KG1 (cell line): Measurements from ENCODE around the gene AHSA1.

ENCODE experiments used
- DNase-seq: peaks from one replicate; lab custom pipeline; 2025; lab: John Stamatoyannopoulos, UW

Gene AHSA1

DNA sequence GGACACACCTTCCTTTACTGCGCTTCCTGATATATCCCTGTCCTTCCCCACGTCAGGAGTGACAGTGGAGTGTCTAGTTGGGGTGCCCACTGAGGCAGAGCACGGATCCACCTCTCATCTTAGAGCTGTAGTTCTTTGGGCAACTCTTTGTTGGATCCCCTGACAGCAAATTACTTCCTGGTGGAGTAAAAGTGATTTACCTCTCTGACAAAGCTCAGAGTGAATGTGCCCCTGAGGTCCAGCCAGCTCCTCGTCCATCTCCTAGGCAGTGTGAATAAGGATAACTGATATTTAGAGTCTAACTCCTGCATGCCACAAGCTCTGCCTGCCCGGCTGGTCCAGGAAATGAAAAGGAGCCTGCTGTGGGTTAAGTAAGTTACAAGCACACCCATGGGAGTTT lies 16.0 kb downstream of the AHSA1 start:
- DNase-seq: no peak

DNA sequence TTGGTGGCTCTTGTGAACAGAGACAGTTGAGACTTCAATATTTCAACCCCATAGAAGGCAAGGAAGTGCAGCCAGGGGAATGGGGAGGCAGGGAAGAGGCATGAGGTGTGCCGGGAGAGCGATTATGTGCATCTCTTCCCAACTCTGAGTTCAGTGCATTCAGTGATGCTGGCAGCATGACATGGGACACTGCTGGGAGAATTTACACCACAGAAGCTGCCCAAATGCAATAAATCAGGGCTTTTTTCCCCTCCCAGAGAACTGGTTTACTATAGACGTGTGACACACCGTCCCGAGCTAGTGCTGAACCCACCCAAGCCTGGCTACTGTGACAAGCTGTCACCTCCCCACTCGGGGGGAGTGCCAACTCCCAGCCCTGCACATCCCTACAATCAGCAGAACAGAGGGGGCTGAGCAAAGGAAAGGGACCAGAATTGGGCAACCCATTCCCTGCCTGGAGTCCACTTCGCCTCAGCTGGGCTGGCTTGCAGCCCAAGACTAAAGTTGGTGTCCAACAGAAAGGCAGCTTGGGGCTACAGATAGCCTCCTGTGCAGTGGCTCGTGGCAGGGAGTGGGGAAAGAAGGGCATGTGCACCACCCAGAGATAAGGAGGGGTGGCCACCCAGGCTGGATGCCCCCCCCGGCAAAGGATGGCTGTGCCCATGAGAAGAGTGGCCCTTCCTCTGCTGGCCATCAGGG lies 16.7 kb downstream of the AHSA1 start:
- DNase-seq: no peak

DNA sequence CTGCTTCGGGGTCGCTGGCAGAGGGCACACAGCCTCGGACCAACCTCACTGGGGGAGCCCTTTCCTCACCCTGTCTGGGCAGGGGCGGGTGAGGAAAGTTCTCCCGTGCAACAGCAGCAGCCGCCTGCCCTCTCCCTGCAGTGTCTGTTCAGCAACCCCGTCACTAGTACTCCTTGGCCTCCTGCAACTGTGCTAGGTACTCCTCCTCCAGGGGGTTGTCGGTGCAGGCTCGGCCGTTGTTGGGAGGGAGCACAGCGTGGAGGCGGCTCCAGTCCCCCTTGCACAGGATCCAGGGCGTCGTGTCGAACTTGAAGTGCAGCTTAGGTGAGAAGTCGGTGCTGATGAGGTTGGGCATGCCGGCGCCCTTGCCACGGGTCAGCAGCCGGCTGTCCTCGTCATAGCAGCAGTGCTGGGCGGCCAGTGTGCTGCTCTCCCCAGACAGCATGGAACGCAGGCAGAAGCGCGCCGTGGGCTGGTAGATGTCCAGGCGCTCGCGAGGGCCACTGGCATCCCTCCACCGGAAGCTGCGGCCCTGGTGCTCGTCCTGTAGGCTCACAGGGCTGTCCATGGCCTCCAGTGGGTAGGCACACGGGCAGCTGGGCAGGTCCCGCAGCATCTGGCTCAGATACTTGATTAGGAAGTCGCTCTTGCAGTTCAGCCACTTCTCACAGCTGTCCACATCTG lies 17.7 kb downstream of the AHSA1 start:
- DNase-seq: no peak

DNA sequence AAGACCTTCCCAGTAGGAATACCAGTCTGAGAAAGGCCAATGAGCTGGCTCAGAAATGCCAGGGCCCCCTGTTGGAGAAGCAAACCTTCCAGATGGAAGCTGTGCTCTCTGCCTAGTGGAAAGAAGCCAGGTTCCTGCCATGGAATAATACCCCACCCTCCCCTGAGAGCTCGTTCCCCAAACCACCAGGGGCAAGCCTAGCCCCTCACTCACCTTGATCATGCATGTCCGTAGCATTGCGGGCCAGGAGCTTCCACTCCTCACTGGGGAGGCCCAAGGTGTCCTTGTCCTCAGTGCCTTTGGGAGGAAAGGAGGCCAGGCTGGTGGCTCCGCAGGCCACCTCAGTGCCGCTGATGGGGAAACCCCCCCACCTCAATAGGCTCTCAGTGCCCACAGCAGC lies 20.1 kb downstream of the AHSA1 start:
- no peak for DNase-seq

DNA sequence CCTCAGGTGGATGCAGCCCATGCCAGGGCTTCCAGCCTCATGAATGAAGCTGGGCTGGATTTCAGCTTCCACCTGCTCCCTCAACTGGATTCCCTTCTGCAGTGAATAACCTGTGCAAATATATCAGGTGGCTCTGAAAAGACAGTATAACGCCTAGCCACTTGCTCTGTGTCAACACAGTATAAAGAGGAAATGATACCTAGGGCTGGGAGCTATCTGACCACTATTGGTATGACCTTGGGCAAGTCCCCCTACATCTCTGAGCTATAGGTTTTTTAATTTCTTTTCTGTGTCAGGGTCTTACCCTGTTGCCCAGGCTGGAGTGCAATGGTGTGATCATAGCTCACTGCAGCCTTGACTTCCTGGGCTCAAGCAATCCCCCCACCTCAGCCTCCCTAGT lies 20.9 kb downstream of the AHSA1 start:
- no peak for DNase-seq

DNA sequence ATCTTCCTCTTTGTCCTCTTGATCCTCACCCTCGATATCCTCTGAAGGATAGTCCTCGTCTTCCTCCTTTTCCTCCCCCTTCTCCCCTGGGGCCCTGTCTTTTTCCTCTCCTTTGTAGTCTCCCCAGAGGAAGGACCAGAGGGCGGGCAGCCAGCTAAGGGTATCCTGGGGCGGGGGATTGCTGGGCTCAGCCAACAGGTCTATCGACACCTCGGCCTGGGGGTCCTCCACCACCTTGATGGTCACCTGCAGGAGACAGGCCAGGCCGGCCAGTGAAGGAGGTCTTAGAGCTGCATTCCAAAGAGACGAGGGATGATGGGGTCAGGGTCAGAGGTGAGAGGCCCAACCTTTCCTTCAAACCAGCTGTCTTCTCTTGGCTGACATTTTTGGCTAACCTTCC lies 24.5 kb downstream of the AHSA1 start:
- no peak for DNase-seq

DNA sequence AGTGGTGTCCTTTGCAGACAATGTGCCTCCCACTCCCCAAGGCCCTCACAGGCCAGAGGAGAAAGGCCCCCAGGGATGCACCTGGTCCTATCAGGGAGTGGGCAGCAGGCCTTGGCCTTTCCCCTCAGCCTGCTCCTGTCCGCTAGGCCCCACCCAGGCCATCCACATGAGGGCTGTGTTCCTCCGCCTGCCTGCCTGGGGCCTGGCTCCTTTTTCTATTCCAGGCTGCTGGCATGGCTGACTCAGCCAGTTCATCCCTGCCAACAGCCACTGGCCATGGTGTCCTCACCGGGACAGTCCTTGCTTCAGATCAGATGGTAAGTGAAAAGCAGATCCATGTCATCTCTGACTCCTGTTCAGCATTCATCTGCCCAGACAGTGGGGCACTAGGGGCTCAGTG lies 27.4 kb downstream of the AHSA1 start:
- DNase-seq: no peak

DNA sequence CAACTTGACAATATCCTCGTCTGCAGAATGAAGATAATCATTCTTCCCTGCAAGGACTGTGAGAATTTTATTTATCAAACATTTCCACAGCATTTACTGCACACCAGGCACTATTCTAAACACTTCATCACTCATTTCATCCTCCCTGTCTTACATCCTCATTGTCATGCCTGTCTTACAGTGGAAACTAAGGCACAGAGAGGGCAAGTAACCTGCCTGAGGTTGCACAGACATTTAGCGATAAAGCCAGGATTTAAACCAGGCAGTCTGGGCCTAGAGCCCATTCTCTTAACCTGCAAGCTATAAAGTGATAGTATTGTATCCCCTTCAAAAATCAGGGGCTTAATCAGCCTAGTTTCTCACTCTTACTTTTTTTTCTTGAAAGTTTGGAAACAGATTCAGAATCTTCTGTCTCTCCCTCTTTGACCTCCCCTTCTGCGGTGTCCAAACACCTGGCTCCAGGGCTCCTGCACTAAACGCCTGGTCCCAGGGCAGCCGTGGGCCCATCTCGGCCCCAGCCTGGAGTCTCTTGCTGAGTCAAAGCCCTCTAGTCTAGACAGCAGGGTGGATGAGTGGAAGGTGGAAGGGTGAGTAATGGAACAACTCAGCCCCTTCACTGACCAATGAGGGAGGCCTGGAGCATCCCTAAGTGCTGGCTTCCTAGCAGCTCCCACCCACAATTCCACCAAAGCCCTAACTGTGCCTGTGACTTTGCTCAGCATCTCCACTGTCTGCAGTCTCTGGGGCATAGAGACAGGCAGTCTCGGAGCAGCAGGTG lies 28.2 kb downstream of the AHSA1 start:
- no peak for DNase-seq

DNA sequence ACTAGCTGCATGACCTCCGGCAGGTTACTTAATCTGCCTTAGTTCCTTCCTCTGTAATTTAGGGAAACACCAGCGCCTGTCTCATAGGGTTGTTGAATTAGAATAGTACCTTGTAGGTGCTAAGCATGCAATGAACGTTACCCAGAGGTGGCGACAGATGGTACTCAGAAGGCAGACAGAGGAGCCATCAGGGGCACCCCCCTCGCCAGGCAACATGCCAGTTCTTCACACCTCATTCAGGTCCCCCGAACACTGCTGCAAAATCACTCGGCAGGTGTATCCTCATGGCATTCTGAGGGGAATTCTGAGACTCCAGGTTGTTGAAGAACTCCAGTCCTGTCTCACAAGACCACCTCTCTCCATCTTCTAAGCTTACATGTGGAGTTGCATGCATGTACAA lies 30.7 kb downstream of the AHSA1 start:
- no peak for DNase-seq

DNA sequence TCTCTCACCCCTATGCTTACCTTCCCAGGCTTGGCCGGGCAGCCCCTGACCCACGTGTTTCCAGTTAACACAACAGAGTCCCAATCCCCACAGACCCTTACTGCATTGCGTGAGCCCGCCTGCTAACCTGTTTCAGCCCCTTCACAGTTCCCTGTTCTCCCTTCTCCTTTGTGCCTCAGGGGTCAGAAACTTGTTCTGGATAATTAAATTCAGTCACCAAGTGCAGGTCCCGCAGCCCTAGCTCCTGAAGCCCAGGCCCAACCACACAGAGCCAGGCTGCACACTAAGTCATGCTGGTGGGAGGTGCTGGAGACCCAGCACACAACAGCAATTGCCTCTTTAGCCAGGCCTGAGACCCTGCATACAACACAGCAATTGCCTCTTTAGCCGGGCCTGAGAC lies 31.1 kb downstream of the AHSA1 start:
- DNase-seq: no peak

DNA sequence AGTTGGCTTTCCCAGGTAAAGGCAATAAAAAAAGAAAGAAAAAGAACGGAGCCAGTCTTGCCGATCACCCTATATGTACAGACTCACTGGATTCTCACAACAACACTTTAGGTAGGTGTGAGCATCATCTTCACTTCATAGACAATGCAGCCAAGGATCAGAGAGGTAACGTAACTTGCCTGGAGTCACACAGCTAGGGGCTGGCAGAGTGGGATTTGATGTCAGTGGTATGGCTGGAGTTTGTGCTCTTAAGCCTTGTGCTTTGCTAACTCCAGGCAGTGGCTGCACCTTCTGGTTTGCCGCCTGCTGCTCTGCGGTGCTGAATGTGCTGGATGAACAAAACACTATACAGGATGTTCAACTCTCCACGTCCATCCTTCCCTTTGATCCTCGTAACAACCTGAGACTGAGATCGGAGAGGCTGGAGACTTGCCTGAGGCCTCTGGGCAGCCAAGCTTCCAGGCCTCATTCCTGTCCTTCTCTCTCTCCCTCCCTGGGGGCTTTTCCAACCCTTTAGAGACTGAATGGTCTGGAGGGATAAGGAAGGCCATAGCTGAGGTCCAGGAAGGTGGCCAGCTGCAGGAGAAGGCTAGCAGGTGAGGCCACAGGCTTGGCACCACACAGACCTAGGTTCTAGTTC lies 32.6 kb downstream of the AHSA1 start:
- DNase-seq: no peak

DNA sequence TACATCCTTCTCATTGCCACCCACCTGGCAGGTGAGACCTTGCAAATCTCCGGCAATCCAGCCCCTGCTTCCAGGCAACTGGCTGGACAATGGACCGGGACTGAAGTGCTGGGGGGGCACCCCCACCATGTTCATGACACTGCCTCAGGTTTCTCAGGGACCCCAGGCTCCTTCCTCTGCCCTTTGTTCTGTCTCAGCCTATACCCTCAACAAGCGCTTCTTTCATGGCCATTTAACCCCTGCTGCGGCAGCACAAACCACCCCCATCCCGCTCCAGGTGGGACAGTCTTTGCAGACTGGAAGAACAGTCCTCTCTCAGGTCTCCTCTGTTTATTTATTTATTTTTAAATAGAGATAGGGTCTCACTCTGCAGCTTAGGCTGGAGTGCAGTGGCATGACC lies 33.2 kb downstream of the AHSA1 start:
- DNase-seq: no peak

DNA sequence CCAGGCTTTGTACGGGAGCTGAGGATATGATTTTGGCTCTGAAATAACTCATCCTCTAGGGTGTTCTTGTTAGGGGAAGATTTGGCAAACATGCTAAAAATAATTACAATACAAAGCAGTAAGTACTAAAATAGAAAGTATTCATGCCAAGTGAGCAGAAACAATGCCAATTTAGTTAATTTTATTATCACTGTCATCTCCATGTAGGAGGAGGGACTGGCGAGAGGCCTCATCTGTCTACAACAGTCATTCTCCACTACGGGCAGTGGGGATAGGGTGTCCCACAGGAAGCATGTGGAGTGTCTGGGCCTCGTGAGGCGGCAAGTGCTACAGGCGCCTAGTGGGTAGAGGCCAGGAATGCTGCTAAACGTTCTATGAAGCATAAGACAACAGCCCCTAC lies 37.4 kb downstream of the AHSA1 start:
- DNase-seq: no peak

DNA sequence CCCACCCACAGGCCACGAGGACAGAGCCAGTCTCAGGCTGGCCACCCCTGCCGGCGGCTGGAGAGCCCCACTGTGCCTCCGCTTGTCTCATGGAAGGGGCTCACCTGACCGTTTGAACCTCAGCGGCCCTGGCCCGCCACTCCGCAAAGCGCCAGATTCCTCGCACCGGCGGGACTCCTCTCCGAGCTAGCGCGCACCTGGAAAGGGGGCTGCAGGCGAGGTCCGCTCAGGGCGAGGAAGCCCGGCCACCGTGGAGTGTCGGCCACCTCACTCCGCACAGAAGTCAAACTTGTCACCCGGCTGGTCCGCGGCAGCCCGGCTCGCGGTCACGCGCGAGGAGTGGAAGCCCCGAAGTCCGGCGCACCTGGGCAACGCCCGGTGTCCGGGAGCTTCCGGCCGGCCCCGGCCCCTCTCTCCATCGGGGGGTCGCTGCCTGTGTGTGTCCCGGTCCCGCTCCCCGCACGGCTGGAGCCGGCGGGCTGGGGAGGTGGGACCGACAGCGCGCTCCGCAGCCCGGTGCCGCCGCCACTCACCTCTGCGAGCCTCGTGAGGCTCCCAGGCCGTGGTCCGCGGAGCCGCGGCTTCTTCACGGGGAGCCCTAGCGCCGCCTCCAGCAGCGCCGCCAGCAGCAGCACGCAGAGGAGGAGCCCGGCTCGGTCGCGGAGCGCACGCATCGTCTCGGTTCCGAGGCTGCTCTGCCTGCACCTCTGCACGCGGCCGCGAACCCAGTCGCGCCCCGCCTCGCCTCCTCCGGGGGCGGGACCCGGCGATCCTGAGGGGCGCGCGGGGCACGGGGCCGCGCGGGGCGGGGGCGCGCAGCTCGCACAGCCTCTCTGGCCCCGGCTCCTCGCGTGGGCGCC lies 40.5 kb downstream of the AHSA1 start, which contains the start of gene ISM2:
TSS of gene ISM2 (minus strand) at position 697 of the 860 bp plus-strand sequence. CDS start at position 674, 23 bp downstream.
- no peak for DNase-seq

DNA sequence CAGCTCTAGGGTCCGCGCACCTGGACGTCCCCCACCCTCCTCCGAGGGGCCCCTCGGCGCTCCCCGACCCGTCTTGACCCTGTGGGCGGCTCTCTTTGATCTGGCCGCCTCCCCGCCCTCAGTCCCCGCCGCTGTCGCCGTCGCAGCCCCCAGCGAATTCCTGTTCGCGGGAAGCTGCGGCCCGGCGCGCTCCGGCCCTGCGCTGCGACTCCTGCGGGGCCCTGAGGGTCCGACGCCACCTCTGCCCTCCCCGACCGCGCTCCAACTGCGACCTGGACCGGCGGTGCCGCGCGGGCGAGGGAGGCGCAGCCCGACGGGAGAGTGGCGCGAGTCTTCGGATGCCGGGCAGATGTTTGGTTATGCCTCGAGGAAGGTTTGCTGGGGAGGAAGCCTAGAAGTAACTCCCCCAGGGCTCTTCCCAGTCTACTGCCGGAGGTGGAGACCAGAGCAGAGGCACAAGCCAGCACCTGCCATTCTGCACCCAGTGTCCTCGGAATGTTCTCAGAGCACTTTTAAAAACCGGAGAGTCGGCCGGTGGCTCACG lies 41.2 kb downstream of the AHSA1 start:
- DNase-seq: no peak

DNA sequence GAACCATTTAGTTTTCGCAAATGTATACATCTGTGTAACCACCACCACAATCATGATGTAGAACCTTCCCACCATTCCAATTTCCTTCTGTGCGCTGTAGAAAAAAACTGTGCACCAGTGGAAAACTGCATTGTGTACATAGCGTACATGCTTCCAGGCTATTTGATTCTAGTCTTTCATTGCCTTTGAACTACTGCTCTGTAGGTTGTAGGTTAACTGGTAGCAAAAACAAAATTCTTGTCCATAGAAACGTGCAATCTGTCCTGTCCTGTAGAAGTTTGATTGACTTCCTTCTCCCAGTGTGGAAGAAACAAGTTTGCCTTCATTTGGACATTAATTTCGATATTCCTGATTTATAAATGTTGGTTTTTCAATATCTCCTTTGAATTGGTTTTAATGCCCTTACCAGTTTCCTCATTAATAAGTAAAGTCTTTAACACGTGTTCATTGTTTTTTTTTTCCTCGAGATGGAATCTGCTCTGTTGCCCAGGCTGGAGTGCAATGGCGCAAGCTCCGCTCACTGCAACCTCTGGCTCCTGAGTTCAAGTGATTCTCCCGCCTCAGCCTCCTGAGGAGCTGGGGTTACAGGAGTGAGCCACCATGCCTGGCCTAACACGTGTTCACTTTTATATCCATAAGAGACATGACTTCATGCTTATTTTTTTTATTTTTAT lies 44.4 kb downstream of the AHSA1 start:
- DNase-seq: no peak

DNA sequence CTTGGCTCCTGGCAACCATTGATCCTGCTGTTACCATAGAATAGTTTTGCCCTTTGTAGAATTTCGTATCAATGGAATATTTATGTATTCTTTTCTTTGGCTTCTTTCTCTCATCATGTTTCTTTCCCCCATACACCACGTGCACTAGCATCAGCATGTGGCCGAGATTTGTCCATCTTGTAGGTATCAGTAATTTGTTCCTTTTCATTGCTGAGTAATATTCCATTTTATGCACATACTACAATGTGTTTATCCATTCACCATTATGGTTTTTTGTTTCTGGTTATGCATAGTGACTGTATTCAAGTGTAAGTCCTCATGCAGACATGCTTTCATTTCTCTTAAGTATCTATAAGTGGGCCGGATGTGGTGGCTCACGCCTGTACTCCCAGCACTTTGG lies 45.2 kb downstream of the AHSA1 start:
- DNase-seq: no peak

DNA sequence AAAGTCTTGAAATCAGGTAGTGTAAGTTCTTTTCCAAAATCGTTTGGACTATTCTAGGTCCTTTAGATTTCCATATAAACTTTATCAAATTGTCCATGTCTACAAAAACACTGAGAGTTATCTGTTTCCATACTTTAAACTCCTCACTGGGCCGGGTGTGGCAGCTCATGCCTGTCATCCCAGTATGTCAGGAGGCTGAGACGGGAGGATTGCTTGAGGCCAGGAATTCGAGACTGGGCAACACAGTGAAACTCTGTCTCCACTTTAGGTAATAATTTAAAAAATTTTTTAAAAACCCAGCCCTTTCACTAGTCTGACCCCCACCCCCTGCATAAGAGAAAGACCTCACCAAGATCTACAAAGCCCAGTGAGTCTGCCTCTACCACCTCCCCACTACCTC lies 47.1 kb downstream of the AHSA1 start:
- no peak for DNase-seq

DNA sequence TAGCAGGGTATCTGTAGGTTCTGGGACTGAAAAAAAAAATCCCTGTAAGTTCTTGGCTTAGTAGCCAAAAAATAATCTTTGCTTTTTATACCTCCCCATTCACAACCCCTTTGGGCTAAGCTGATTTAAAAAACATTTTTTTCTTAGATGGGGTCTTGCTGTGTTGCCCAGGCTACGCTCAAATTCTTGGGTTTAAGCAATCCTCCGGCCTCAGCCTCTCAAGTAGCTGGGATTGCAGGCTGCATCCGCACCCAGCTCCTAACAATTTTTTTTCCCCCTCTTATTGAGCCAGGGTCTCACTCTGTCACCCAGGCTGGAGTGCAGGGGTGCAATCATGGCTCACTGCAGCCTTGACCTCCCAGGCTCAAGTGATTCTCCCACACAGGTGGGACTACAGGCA lies 49.9 kb downstream of the AHSA1 start:
- DNase-seq: no peak

DNA sequence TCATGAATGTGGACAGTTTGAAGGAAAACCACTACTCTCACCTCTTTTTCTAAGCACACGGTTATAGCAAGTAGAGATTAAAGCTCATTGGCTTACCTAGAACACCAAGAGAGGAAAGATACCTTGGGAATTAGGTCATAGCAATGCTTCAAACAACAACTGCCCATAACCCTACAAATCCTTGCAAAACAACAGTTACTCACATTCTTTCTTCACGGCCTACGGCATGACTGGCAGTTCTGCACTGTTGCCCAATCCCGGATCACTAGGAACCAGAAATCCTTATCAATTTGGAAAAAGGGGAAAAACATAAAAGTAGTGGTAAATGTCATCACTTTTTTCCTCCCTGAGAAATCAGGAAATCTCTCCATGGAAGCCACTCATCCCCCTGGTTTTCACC lies 50.4 kb downstream of the AHSA1 start:
- DNase-seq: no peak

DNA sequence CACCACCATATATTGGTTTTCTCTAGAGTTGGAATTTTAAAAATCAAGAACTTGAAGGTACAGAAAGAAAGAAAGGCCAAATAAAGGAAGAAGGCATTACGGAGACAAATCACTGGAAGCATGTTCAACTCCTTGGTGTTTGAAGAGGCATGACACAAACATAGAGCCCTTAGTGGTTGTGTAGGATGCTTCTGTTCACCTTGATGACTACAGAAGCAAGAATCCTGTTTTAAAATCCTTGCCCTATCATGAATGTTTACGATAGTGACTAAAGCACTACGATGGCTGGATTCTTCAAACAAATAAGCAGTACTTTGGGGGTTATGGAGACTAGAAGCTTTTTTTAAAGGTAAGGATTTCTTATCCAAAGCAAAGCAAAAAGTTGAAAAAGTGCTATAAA lies 51.0 kb downstream of the AHSA1 start:
- no peak for DNase-seq
